ENCODE data around the gene IL1F10. TPM values are rescaled to one million over a fixed set of nuclear protein-coding genes. Genes with fewer than 3 reads are reported as not detected.
A peak's percentile ranks its signal among the peaks of the same experiment; 100 is the strongest.

The IL1F10 gene
- total and polyA plus RNA-seq, 8 donors: not detected

DNA sequence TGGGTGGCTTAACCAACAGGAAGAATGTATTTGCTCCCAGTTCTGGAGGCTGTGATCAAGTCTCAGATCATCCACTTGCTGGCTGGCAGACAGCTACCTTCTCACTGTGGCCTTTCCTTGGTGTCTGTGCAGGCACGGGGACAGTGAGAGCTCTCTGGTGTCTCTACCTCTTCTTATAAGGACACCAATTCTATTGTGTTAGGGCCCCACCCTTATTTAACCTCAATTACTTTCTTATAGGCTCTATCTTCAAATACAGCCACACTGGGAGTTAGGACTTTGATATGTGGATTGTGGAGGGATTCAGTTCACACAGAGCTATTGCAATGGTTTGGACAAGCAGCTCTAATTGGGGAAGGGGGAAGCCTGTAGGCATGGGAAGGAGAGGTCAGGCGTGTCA lies 34.4 kb downstream of the IL1F10 start:
- Histone ChIP-seq H3K36me3 (no peaks in the 10 kb centered on the region), H3K4me3 (no peak overlapping the region), H3K27me3 (no peaks in the 10 kb centered on the region), H3K9me3 (no peaks in the 10 kb centered on the region), H3K27ac (no peak overlapping the region), H3K4me1 (peaks cover 0 to 3% of the 10 kb centered on the region in 2 donors)
- intact Hi-C loops (cut with DNase I): no loop called here
- no peak for ATAC-seq
- TF ChIP-seq, protein P1, sequence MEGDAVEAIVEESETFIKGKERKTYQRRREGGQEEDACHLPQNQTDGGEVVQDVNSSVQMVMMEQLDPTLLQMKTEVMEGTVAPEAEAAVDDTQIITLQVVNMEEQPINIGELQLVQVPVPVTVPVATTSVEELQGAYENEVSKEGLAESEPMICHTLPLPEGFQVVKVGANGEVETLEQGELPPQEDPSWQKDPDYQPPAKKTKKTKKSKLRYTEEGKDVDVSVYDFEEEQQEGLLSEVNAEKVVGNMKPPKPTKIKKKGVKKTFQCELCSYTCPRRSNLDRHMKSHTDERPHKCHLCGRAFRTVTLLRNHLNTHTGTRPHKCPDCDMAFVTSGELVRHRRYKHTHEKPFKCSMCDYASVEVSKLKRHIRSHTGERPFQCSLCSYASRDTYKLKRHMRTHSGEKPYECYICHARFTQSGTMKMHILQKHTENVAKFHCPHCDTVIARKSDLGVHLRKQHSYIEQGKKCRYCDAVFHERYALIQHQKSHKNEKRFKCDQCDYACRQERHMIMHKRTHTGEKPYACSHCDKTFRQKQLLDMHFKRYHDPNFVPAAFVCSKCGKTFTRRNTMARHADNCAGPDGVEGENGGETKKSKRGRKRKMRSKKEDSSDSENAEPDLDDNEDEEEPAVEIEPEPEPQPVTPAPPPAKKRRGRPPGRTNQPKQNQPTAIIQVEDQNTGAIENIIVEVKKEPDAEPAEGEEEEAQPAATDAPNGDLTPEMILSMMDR (IDR thresholded peaks at IDR 0.05): no peak
- no peak for DNase-seq

DNA sequence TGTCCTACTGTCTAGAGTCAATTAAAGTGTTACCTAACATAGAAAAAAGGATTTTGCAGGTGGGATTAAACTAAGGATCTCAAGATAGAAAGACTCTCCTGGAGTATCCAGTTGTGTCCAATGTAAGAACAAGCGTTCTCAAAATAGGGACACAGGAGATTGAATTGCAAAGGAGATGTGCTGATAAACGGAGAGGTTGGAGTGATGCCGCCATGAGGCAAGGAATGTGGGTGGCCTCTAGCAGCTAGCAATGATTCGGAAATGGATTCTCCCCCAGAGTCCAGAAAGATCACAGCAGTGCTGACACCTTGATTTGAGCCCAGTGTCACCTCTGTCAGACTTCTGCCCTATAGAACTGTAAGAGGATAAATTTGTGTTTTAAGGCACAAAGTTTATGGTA lies 35.5 kb downstream of the IL1F10 start:
- no peak for DNase-seq
- intact Hi-C loops (cut with DNase I): no loop called here
- H3K27ac ChIP-seq: no peak overlapping the region
- H3K9me3 ChIP-seq: no peaks in the 10 kb centered on the region
- H3K4me3 ChIP-seq: no peak overlapping the region
- no peaks in the 10 kb centered on the region for H3K36me3 ChIP-seq
- H3K4me1 ChIP-seq: peaks cover 0 to 3% of the 10 kb centered on the region in 2 donors
- H3K27me3 ChIP-seq: no peaks in the 10 kb centered on the region
- TF ChIP-seq, protein P1 (IDR thresholded peaks at IDR 0.05): no peak
- no peak for ATAC-seq

DNA sequence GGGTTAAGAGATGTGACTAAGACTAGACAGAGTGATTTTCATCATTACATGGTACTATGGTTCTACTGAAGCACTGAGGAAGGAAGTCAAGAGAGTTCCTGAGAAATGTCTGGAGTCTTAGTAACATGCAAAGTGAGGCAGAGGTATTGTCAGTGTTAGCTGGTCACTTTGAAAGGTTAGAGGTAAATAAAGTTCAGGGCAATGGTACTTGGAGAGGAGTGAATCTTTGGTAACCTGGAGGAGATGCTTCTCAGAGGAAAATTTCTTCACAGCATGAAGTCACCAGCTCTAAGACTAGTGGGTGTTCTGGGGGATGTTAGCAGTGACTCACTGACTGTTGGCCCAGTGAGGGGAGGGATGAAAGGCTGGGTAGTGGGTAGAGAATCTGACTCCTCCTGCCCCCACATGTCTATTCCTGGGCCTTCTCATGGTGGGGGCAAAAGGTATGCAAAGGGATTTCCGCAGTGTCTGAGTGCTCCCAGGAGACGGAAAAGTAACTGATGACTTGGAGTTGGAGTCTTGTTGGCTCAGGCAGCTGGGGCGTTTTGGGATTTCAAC lies 36.4 kb downstream of the IL1F10 start:
- Histone ChIP-seq H3K4me1 (peaks cover 0 to 3% of the 10 kb centered on the region in 2 donors), H3K36me3 (no peaks in the 10 kb centered on the region), H3K9me3 (no peaks in the 10 kb centered on the region), H3K4me3 (no peak overlapping the region), H3K27ac (no peak overlapping the region), H3K27me3 (no peaks in the 10 kb centered on the region)
- TF ChIP-seq, protein P1 (IDR thresholded peaks at IDR 0.05): no peak
- intact Hi-C loops (cut with DNase I): no loop called here
- ATAC-seq (peak; percentile 53), DNase-seq (no peak)

DNA sequence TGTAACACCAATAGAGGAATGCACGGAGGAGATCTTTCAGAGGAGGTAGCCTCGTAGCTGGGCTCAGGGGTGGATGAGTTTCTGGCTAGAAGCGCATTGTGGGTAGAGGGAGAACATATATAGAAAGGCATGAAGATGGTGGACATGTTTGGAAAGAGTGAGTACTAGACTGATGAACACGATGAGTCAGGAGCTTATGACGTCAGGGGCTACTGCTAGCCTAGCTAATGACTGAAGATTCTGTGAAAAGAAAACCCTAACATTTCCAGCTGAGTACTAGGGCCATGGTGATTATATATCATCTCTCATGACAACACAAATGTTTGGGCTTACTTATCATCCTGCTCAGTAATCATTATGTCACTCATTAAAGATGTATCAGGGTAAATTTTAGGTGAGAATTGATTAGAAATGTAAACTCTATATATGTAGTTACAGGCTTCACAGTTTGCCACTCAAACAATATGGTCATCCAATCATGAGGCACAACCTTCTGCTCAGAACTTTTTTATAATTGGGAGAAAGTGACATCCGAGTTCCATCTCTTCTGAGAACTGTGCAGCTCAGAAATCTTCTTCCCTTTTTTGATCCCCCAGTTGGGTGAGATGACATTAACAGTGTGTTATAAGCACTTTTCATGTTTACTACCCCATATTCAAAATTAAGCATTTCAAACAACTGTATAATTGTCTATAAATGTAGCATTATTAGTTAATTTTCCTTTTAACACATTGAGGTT lies 37.4 kb downstream of the IL1F10 start:
- Histone ChIP-seq H3K27ac (peak overlapping the region in 1 of 2 donors; percentile 25), H3K4me3 (no peak overlapping the region), H3K36me3 (no peaks in the 10 kb centered on the region), H3K27me3 (no peaks in the 10 kb centered on the region), H3K4me1 (peaks cover 0 to 3% of the 10 kb centered on the region in 2 donors), H3K9me3 (no peaks in the 10 kb centered on the region)
- intact Hi-C loops (cut with DNase I): no loop called here
- ATAC-seq: peak; percentile 51
- no peak for DNase-seq
- TF ChIP-seq, protein P1 (IDR thresholded peaks at IDR 0.05): no peak

DNA sequence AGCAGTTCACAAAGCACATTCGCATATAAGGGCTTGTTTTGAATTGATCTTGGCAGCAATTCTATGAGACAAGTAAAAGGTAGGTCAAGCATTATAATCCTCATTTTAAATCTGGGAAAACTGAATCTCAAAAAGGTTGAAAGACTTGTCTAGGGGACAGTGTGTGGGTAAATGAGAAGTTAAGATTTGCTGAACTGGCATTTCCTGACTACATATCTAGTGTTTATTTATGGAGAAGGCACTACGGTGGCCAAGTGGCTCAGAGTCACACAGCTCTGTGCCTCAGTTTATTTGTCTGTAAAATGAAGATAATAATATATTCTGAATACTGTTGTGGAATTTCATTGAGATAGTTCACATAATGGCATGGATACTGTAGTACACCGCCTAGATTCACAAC lies 43.4 kb downstream of the IL1F10 start:
- TF ChIP-seq, protein P1 (IDR thresholded peaks at IDR 0.05): no peak
- no peak for DNase-seq
- Histone ChIP-seq H3K9me3 (no peaks in the 10 kb centered on the region), H3K36me3 (no peaks in the 10 kb centered on the region), H3K27ac (peak overlapping the region in 1 of 2 donors; percentile 63), H3K4me3 (no peak overlapping the region), H3K4me1 (peaks cover 0 to 33% of the 10 kb centered on the region in 2 donors), H3K27me3 (no peaks in the 10 kb centered on the region)
- ATAC-seq: peak; percentile 36
- intact Hi-C loops (cut with DNase I): no loop called here
